Calu3 (cell line): ENCODE measurements around the gene ATP2A1. TPM values are rescaled to one million over a fixed set of nuclear protein-coding genes. Genes with fewer than 3 reads are reported as not detected.

Source experiments
- BruUV-seq: library from RNA; stranded (reverse); fragments of 400-500 nt; replicated peaks from 2 replicates; lab custom pipeline; 2021; lab: Mats Ljungman, UMichigan
- CTCF ChIA-PET: fragments of 300-600 bp; sonication (Branson Sonifier 250); formaldehyde crosslinking; loops from one replicate; lab custom pipeline; 2022; ENCODE audit warnings: antibody characterized with exemption; lab: Charles Lee
- DNase-seq: peaks from one replicate; pipeline ENCODE4 v3.0.0; 2022
- H3K27ac Mint-ChIP-seq: one replicate; pipeline ENCODE4 v1.8.0; 2022; ENCODE audit warnings: mixed read lengths; ENCODE audit not compliant: unreplicated experiment
- H3K27me3 Mint-ChIP-seq: one replicate; pipeline ENCODE4 v1.8.0; 2022; ENCODE audit warnings: mixed read lengths; ENCODE audit not compliant: unreplicated experiment
- H3K36me3 Mint-ChIP-seq: one replicate; pipeline ENCODE4 v1.8.0; 2022; ENCODE audit warnings: mild to moderate bottlenecking, moderate library complexity, mixed read lengths; ENCODE audit not compliant: insufficient read depth, unreplicated experiment
- H3K4me1 Mint-ChIP-seq: one replicate; pipeline ENCODE4 v1.8.0; 2022; ENCODE audit warnings: mild to moderate bottlenecking, low read depth, mixed read lengths; ENCODE audit not compliant: unreplicated experiment
- H3K4me3 Mint-ChIP-seq: one replicate; pipeline ENCODE4 v1.8.0; 2022; ENCODE audit warnings: mild to moderate bottlenecking, low read depth, moderate library complexity, mixed read lengths; ENCODE audit not compliant: unreplicated experiment
- H3K9me3 Mint-ChIP-seq: one replicate; pipeline ENCODE4 v1.8.0; 2022; ENCODE audit warnings: low read depth, mixed read lengths; ENCODE audit not compliant: unreplicated experiment
- CTCF ChIP-seq: fragments of 200-600 bp; IDR thresholded peaks from one replicate; pipeline ENCODE4 v1.8.0; 2022; ENCODE audit warnings: antibody characterized with exemption; ENCODE audit not compliant: unreplicated experiment
- intact Hi-C: fragments of 100-400 bp; cut with micrococcal nuclease; formaldehyde crosslinking; loops from one replicate; pipeline ENCODE4 v1.10.0; 2022; ENCODE audit not compliant: unreplicated experiment
- total RNA-seq: library from RNA; stranded (reverse); gene quantifications from 2 replicates; pipeline ENCODE4 v1.2.3, GENCODE V29; 2022

ATP2A1 gene
- total RNA-seq, 1 experiment from 2014 or later, result 5.7 TPM

GRCh38 chr16:28842696-28843095 lies 35.6 kb upstream of the ATP2A1 start:
- Mint-ChIP-seq H3K4me3 (no peak overlapping the region), H3K9me3 (no peaks in the 10 kb centered on the region), H3K4me1 (peaks cover 20% of the 10 kb centered on the region), H3K27ac (peak overlapping the region; percentile 22), H3K27me3 (no peaks in the 10 kb centered on the region), H3K36me3 (peaks cover 86% of the 10 kb centered on the region)
- CTCF ChIA-PET, result interaction anchor here (1.2 kb wide), 1 partner anchor 19 kb away, joined by 3 read pairs; no protein-coding TSS in a partner anchor
- no TSS peak for BruUV-seq
- intact Hi-C loops, result no loop called here
- TF ChIP-seq CTCF, result no peak
- no peak for DNase-seq

- CTCF ChIA-PET, result no interaction called here
- Mint-ChIP-seq H3K4me1 (peaks cover 20% of the 10 kb centered on the region), H3K27me3 (no peaks in the 10 kb centered on the region), H3K4me3 (no peak overlapping the region), H3K36me3 (peaks cover 75% of the 10 kb centered on the region), H3K27ac (peak overlapping the region; percentile 99), H3K9me3 (no peaks in the 10 kb centered on the region)
- no TSS peak for BruUV-seq
- TF ChIP-seq CTCF, result no peak
- no peak for DNase-seq
- intact Hi-C loops, result no loop called here
Observed at GRCh38 chr16:28843766-28844165, 34.5 kb upstream of the ATP2A1 start.

GRCh38 chr16:28844226-28844885 lies 33.9 kb upstream of the ATP2A1 start:
- no peak for TF ChIP-seq CTCF
- CTCF ChIA-PET, result no interaction called here
- Mint-ChIP-seq H3K4me1 (peaks cover 20% of the 10 kb centered on the region), H3K4me3 (peak overlapping the region; percentile 100), H3K27me3 (no peaks in the 10 kb centered on the region), H3K36me3 (peaks cover 69% of the 10 kb centered on the region), H3K27ac (peak overlapping the region; percentile 99), H3K9me3 (no peaks in the 10 kb centered on the region)
- intact Hi-C loops, result no loop called here
- TSS peak; percentile 51 for BruUV-seq
- DNase-seq, result no peak

GRCh38 chr16:28845293-28845692 lies 33.0 kb upstream of the ATP2A1 start:
- intact Hi-C loops, result no loop called here
- TF ChIP-seq CTCF, result no peak
- CTCF ChIA-PET, result interaction anchor here (0.6 to 0.8 kb wide), 2 partner anchors 17 to 100 kb away, joined by 4 to 5 read pairs; no protein-coding TSS in a partner anchor
- Mint-ChIP-seq H3K4me3 (peak overlapping the region; percentile 100), H3K27ac (peak overlapping the region; percentile 99), H3K4me1 (peaks cover 20% of the 10 kb centered on the region), H3K36me3 (peaks cover 62% of the 10 kb centered on the region), H3K27me3 (no peaks in the 10 kb centered on the region), H3K9me3 (no peaks in the 10 kb centered on the region)
- peak; percentile 59 for DNase-seq
- no TSS peak for BruUV-seq
